MCF 10A (cell line): ENCODE data around the gene TMEM62. TPM values are rescaled to one million over a fixed set of nuclear protein-coding genes. Genes with fewer than 3 reads are reported as not detected.

Experiments
- BruUV-seq: library from RNA; stranded (reverse); fragments of 400-500 nt; replicated peaks from 2 replicates; lab custom pipeline; 2021; lab: Mats Ljungman, UMichigan
- CTCF ChIA-PET: fragments of 300-600 bp; sonication (Branson Sonifier 250); formaldehyde crosslinking; extraction: SDS; loops from one replicate; lab custom pipeline; 2021; ENCODE audit warnings: antibody characterized with exemption, inconsistent platforms; lab: Yijun Ruan, JAX
- POLR2A ChIA-PET: fragments of 300-600, 350-650 bp; sonication (Branson Sonifier 250); formaldehyde crosslinking; extraction: SDS; loops from one replicate; lab custom pipeline; 2020; ENCODE audit warnings: antibody characterized with exemption, inconsistent platforms; lab: Yijun Ruan, JAX
- DNase-seq: peaks from one replicate; pipeline ENCODE4 v3.0.0-alpha.2; 2018; ENCODE audit not compliant: unreplicated experiment
- H3K27ac Mint-ChIP-seq: one replicate; pipeline ENCODE4 v1.8.0; 2022; ENCODE audit warnings: mild to moderate bottlenecking, low read depth, mixed read lengths; ENCODE audit not compliant: unreplicated experiment
- H3K27me3 Mint-ChIP-seq: one replicate; pipeline ENCODE4 v1.8.0; 2022; ENCODE audit warnings: mixed read lengths; ENCODE audit not compliant: insufficient read depth, unreplicated experiment
- H3K36me3 Mint-ChIP-seq: one replicate; pipeline ENCODE4 v1.8.0; 2022; ENCODE audit warnings: mild to moderate bottlenecking, moderate library complexity, mixed read lengths; ENCODE audit not compliant: insufficient read depth, unreplicated experiment
- H3K4me1 Mint-ChIP-seq: one replicate; pipeline ENCODE4 v1.8.0; 2022; ENCODE audit warnings: mixed read lengths; ENCODE audit not compliant: insufficient read depth, unreplicated experiment
- H3K4me3 Mint-ChIP-seq: one replicate; pipeline ENCODE4 v1.8.0; 2022; ENCODE audit warnings: mild to moderate bottlenecking, moderate library complexity, mixed read lengths; ENCODE audit not compliant: unreplicated experiment
- H3K9me3 Mint-ChIP-seq: one replicate; pipeline ENCODE4 v1.8.0; 2022; ENCODE audit warnings: mixed read lengths; ENCODE audit not compliant: unreplicated experiment
- CTCF ChIP-seq: fragments of 200-600 bp; IDR thresholded peaks from one replicate; pipeline ENCODE4 v1.8.0; 2022; ENCODE audit warnings: antibody characterized with exemption, mild to moderate bottlenecking; ENCODE audit not compliant: unreplicated experiment
- intact Hi-C: fragments of 100-400 bp; cut with micrococcal nuclease; formaldehyde crosslinking; loops from 2 replicates; pipeline ENCODE4 v1.14.1; 2022
- total RNA-seq: library from RNA; stranded (reverse); gene quantifications from 2 replicates; pipeline ENCODE4 v1.2.3, GENCODE V29; 2022

Gene TMEM62
- total RNA-seq, 1 experiment from 2014 or later, result 16.9 TPM

- intact Hi-C loops, result no loop called here
- Mint-ChIP-seq H3K27me3 (peaks cover 10% of the 10 kb centered on the region), H3K27ac (no peak overlapping the region), H3K36me3 (no peaks in the 10 kb centered on the region), H3K4me3 (no peak overlapping the region), H3K4me1 (no peaks in the 10 kb centered on the region), H3K9me3 (no peaks in the 10 kb centered on the region)
- POLR2A ChIA-PET, result interaction anchor here (1.0 kb wide), 1 partner anchor 13 kb away, joined by 3 read pairs; no protein-coding TSS in a partner anchor
- DNase-seq, result no peak
- no peak for TF ChIP-seq CTCF
- no TSS peak for BruUV-seq
- CTCF ChIA-PET, result interaction anchor here (1.3 to 1.4 kb wide), 2 partner anchors 19 to 53 kb away, joined by 4 to 11 read pairs; no protein-coding TSS in a partner anchor
Measured at GRCh38 chr15:43232289-43232874, 99.0 kb downstream of the TMEM62 start.

Other genes with a start within 250 kb of the TMEM62 start
- 25.5 and 26.8 TPM in 2 replicates for gene TTBK2, start 212.8 kb upstream of the TMEM62 start, total RNA-seq
- gene UBR1, start 27.5 kb upstream of the TMEM62 start, total RNA-seq, result 25.6 and 32.6 TPM in 2 replicates
- gene CCNDBP1, start 51.8 kb downstream of the TMEM62 start, total RNA-seq, result 45.5 and 50.4 TPM in 2 replicates
- not detected in 2 replicates for gene EPB42, start 87.4 kb downstream of the TMEM62 start, total RNA-seq
- 0.12 TPM in 1 of 2 replicates, not detected in the other for gene TGM5, start 133.3 kb downstream of the TMEM62 start, total RNA-seq
- not detected in 2 replicates for gene TGM7, start 168.7 kb downstream of the TMEM62 start, total RNA-seq
- 8.7 and 9.8 TPM in 2 replicates for gene LCMT2, start 197.0 kb downstream of the TMEM62 start, total RNA-seq
- 38.7 and 38.9 TPM in 2 replicates for gene ZSCAN29, start 237.5 kb downstream of the TMEM62 start, total RNA-seq
- 23.3 and 31.4 TPM in 2 replicates for gene TUBGCP4, start 237.5 kb downstream of the TMEM62 start, total RNA-seq